HEK293T (cell line): Measurements from ENCODE around the gene SLC25A26.
A peak's percentile ranks its signal among the peaks of the same experiment; 100 is the strongest.

Source experiments
- CTCF ChIA-PET: fragments of 350-600 bp; formaldehyde crosslinking; extraction: SDS; loops from one replicate; lab custom pipeline; 2021; ENCODE audit warnings: antibody characterized with exemption, inconsistent platforms; lab: Yijun Ruan, JAX
- POLR2A ChIA-PET: fragments of 350-600 bp; formaldehyde crosslinking; extraction: SDS; loops from one replicate; lab custom pipeline; 2020; ENCODE audit warnings: antibody characterized with exemption, inconsistent platforms; lab: Yijun Ruan, JAX
- DNase-seq: peaks from one replicate; pipeline ENCODE4 v3.0.0; 2012; ENCODE audit warnings: mixed read lengths; ENCODE audit errors: extremely low spot score
- ARNT ChIP-seq: fragments of 450-650 bp; IDR thresholded peaks from 2 replicates; pipeline ENCODE4 v1.6.1; 2017; ENCODE audit warnings: mild to moderate bottlenecking
- BHLHE40 ChIP-seq: fragments of 450-650 bp; IDR thresholded peaks from 2 replicates; pipeline ENCODE4 v1.6.1; 2016; ENCODE audit warnings: mild to moderate bottlenecking, moderate library complexity, borderline replicate concordance
- CTBP1 ChIP-seq: fragments of 450-650 bp; IDR thresholded peaks from 2 replicates; pipeline ENCODE4 v1.6.1; 2016; ENCODE audit warnings: borderline replicate concordance
- ELF4 ChIP-seq: fragments of 450-650 bp; IDR thresholded peaks from 2 replicates; pipeline ENCODE4 v1.6.1; 2017; ENCODE audit warnings: antibody characterized with exemption
- FOXA1 ChIP-seq: fragments of 450-650 bp; IDR thresholded peaks from 2 replicates; pipeline ENCODE4 v1.6.1; 2016; ENCODE audit warnings: mild to moderate bottlenecking
- FOXK2 ChIP-seq: fragments of 450-650 bp; IDR thresholded peaks from 2 replicates; pipeline ENCODE4 v1.6.1; 2016; ENCODE audit warnings: mild to moderate bottlenecking
- FOXM1 ChIP-seq: fragments of 450-650 bp; IDR thresholded peaks from 2 replicates; pipeline ENCODE4 v1.6.1; 2017; ENCODE audit warnings: mild to moderate bottlenecking, borderline replicate concordance
- HDGF ChIP-seq: fragments of 450-650 bp; IDR thresholded peaks from 2 replicates; pipeline ENCODE4 v1.6.1; 2017; ENCODE audit warnings: antibody characterized with exemption, borderline replicate concordance
- L3MBTL2 ChIP-seq: fragments of 450-650 bp; conservative IDR thresholded peaks from 2 replicates; pipeline ENCODE4 v1.6.1; 2016; ENCODE audit warnings: mild to moderate bottlenecking
- LEF1 ChIP-seq: fragments of 450-650 bp; IDR thresholded peaks from 2 replicates; pipeline ENCODE4 v1.6.1; 2017; ENCODE audit warnings: mild to moderate bottlenecking, borderline replicate concordance
- NFRKB ChIP-seq: fragments of 450-650 bp; IDR thresholded peaks from 2 replicates; pipeline ENCODE4 v1.6.1; 2016; ENCODE audit warnings: mild to moderate bottlenecking, moderate library complexity
- PKNOX1 ChIP-seq: fragments of 450-650 bp; IDR thresholded peaks from 2 replicates; pipeline ENCODE4 v1.6.1; 2016
- SP1 ChIP-seq: fragments of 450-650 bp; IDR thresholded peaks from 2 replicates; pipeline ENCODE4 v1.6.1; 2017
- SUZ12 ChIP-seq: fragments of 450-650 bp; IDR thresholded peaks from 2 replicates; pipeline ENCODE4 v1.6.1; 2016; ENCODE audit warnings: mild to moderate bottlenecking
- TARDBP ChIP-seq: fragments of 450-650 bp; IDR thresholded peaks from 2 replicates; pipeline ENCODE4 v1.6.1; 2016
- ZNF384 ChIP-seq: fragments of 450-650 bp; IDR thresholded peaks from 2 replicates; pipeline ENCODE4 v1.6.1; 2016

The SLC25A26 gene

GRCh38 chr3:66236281-66236680 lies 15.5 kb downstream of the SLC25A26 start:
- peak; percentile 17 for DNase-seq
- ChIA-PET POLR2A (no interaction called here), CTCF (interaction anchor here (0.5 to 1.6 kb wide), 6 partner anchors 18 to 905 kb away, joined by 3 to 7 read pairs (median 4); no protein-coding TSS in a partner anchor)
- TF ChIP-seq ZNF384 (peak; percentile 80), FOXK2 (no peak)

DNA sequence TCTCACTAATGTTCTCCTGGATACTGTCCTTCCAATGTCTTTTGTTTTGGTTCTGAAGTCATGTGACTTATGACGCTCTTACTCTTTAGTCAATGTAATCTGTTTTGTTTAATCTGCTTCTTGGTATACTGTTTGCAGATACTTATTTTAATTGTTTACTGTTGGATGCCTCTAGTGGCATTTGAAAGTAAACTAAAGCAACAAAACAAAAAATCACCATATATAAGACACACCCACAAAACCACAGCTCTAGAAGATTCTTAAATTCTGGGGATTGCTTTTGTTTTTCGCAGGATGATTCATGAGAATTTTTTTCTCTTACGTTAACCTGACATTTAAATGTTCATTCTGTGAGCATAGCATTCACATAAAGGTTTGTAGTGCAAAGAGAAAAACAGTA lies 16.8 kb downstream of the SLC25A26 start:
- DNase-seq = no peak
- CTCF ChIA-PET = no interaction called here
- POLR2A ChIA-PET = no interaction called here
- no peak for TF ChIP-seq NFRKB
- TF ChIP-seq TARDBP = no peak
- TF ChIP-seq PKNOX1 = no peak
- TF ChIP-seq LEF1 = no peak
- TF ChIP-seq ARNT = no peak
- TF ChIP-seq CTBP1 = no peak
- no peak for TF ChIP-seq FOXM1
- TF ChIP-seq ELF4 = no peak
- TF ChIP-seq FOXA1 = no peak
- TF ChIP-seq BHLHE40 = no peak
- no peak for TF ChIP-seq L3MBTL2
- TF ChIP-seq SUZ12 = no peak
- no peak for TF ChIP-seq HDGF
- TF ChIP-seq ZNF384 = no peak
- no peak for TF ChIP-seq FOXK2
- TF ChIP-seq SP1 = no peak

DNA sequence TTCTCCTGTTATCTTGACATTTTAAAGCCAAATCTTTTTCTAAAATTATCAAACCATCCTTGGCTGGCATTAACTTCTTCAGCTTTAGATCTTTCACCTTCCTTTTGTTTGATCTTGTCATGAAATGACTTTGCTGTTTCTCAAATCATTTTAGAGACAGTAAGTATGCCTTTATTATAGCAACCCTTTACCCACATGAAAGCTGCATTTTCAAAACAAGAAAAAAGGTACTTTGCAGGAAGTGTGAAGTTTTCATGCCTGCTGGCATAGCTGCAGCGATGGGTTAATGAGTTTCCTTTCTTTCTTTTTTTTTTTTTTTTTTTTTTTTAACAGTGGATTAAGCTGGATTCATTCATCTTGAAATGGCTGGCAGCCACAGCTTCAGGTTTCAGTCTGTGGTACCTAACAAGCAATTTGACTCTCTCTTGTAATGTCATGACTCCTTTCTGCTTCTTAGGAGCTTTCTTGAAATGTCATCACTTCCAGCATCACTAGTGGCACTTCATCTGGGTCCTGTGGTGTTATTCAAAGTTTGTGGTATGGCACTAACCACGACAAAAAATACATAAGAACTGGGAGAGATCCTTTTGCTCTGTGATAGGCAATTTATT lies 18.8 kb downstream of the SLC25A26 start:
- no peak for DNase-seq
- ChIA-PET POLR2A (no interaction called here), CTCF (interaction anchor here (0.6 to 0.8 kb wide), 2 partner anchors 14 to 448 kb away, joined by 3 to 4 read pairs; no protein-coding TSS in a partner anchor)
- TF ChIP-seq HDGF (no peak), LEF1 (no peak), ZNF384 (no peak), PKNOX1 (no peak), FOXK2 (no peak), L3MBTL2 (no peak), SUZ12 (no peak), ELF4 (no peak), BHLHE40 (no peak), NFRKB (no peak), SP1 (no peak), FOXM1 (no peak), TARDBP (no peak), FOXA1 (no peak), CTBP1 (no peak), ARNT (no peak)

- POLR2A ChIA-PET = no interaction called here
- TF ChIP-seq TARDBP (no peak), L3MBTL2 (no peak), NFRKB (no peak), ARNT (no peak), ELF4 (no peak), FOXM1 (no peak), SP1 (no peak), HDGF (no peak), BHLHE40 (no peak), FOXA1 (no peak), ZNF384 (no peak), PKNOX1 (no peak), CTBP1 (no peak), LEF1 (no peak), FOXK2 (no peak)
- no peak for DNase-seq
- CTCF ChIA-PET = no interaction called here
Measured at GRCh38 chr3:66241466-66241865, 20.7 kb downstream of the SLC25A26 start.

- ChIA-PET POLR2A (no interaction called here), CTCF (no interaction called here)
- TF ChIP-seq HDGF (no peak), TARDBP (no peak), ARNT (no peak), NFRKB (no peak), FOXM1 (no peak), ZNF384 (no peak), LEF1 (no peak), ELF4 (no peak), L3MBTL2 (no peak), CTBP1 (no peak)
- no peak for DNase-seq
Measured at GRCh38 chr3:66242788-66243464, 22.1 kb downstream of the SLC25A26 start.

DNA sequence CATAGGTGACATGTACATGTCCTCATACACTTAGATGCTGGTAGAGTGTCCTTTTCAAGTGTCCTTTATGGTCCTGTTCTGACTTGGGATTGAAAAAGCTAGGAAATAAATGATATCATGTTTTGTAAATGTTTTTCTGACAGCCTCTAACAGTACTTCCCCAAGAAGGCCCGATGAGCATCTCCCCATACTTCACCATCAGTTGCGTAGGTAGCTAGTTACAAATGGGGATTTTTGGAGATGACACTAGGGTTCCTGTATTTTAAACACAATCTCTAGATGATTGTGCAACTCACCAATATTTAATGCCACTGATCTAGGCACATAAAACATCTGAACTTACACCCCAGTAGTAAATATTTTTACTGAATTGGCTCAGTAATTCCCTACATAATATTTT lies 27.8 kb downstream of the SLC25A26 start:
- TF ChIP-seq CTBP1 (no peak), NFRKB (no peak), ZNF384 (no peak), FOXK2 (no peak), FOXA1 (no peak), LEF1 (no peak), PKNOX1 (no peak), ELF4 (no peak), SP1 (no peak), L3MBTL2 (no peak), TARDBP (no peak), HDGF (no peak), FOXM1 (no peak)
- ChIA-PET POLR2A (no interaction called here), CTCF (no interaction called here)

More for the DNA sequence above, 27.8 kb downstream of the SLC25A26 start:
- no peak for DNase-seq
